ENCODE results near the gene NOD2. TPM values are rescaled to one million over a fixed set of nuclear protein-coding genes. Genes with fewer than 3 reads are reported as not detected.

The NOD2 gene
- total RNA-seq, 1 donor from 2014 or later = 0.51 TPM

DNA sequence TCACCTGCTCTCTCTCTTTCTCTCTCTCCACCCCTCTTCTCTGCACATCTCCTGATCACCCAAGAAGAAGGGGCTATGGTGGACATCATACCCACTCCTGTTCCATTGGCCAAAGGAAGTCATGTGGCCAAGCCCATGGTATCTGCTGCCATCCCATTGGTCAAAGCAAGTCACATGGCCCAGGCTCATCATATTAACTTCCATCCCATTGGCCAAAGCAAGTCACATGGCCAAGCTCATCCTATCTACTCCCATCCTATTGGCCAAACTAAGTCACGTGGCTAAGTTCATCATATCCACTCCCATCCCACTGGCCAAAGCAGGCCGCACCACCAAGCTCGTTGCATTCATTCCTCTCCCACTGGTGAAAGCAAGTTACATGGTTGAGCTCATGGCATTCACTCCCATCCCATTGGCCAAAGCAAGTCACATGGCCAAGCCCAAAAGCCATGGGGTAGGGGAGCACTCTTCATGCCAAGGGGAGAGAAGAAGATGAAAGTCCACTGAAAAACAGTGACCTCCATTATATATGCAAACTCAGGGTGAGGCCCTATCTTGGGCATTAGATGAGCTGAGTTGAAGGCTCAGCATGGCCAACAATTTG is 41.5 kb upstream of the NOD2 start:
- H3K9me3 Mint-ChIP-seq = peaks cover 2% of the 10 kb centered on the region
- TF ChIP-seq, protein P1, sequence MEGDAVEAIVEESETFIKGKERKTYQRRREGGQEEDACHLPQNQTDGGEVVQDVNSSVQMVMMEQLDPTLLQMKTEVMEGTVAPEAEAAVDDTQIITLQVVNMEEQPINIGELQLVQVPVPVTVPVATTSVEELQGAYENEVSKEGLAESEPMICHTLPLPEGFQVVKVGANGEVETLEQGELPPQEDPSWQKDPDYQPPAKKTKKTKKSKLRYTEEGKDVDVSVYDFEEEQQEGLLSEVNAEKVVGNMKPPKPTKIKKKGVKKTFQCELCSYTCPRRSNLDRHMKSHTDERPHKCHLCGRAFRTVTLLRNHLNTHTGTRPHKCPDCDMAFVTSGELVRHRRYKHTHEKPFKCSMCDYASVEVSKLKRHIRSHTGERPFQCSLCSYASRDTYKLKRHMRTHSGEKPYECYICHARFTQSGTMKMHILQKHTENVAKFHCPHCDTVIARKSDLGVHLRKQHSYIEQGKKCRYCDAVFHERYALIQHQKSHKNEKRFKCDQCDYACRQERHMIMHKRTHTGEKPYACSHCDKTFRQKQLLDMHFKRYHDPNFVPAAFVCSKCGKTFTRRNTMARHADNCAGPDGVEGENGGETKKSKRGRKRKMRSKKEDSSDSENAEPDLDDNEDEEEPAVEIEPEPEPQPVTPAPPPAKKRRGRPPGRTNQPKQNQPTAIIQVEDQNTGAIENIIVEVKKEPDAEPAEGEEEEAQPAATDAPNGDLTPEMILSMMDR (conservative IDR thresholded peaks at IDR 0.05) = no peak
- peaks cover 18% of the 10 kb centered on the region for H3K36me3 Mint-ChIP-seq (ENCODE audit: low read depth)
- H3K27ac Mint-ChIP-seq (ENCODE audit: unreplicated experiment) = no peak overlapping the region
- DNase-seq (ENCODE audit: low read depth, low spot score) = no peak
- H3K4me1 Mint-ChIP-seq = peaks cover 8% of the 10 kb centered on the region
- H3K4me3 Mint-ChIP-seq = no peak overlapping the region
- no peaks in the 10 kb centered on the region for H3K27me3 Mint-ChIP-seq (ENCODE audit: low read depth)

DNA sequence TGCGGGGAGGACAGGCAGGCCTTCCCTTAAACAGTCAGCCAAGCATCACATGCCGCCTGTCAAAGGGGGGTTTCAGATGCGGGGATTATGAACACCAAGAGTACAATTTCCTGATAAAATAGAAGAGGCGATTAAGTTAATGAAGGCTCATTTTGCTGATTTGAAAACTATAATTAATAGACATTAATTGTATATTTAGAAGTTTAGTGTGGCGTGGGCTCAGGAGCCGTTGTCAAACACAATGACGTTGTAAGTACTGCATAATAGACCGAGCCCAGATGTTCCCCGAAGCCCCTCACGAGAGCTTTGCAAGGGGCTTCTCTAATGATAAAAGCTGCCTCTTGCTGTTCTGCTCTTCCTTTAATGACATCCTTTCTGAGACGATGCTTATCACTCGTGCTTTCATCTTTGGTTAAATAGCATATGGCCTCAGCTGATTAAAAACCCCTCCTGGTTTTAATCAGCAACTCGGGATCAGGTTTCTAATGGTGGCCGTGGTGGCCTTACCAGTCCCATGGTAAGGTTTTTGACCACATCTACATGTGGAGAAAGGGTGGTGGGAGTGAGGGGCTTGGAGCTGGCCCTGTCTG is 40.5 kb upstream of the NOD2 start:
- Mint-ChIP-seq H3K4me1 (peaks cover 12% of the 10 kb centered on the region), H3K4me3 (peak overlapping the region; percentile 15), H3K9me3 (peaks cover 2% of the 10 kb centered on the region), H3K27ac (ENCODE audit: unreplicated experiment) (no peak overlapping the region), H3K36me3 (ENCODE audit: low read depth) (peaks cover 15% of the 10 kb centered on the region), H3K27me3 (ENCODE audit: low read depth) (peaks cover 2% of the 10 kb centered on the region)
- TF ChIP-seq, protein P1 (conservative IDR thresholded peaks at IDR 0.05) = no peak
- DNase-seq (ENCODE audit: low read depth, low spot score) = no peak

DNA sequence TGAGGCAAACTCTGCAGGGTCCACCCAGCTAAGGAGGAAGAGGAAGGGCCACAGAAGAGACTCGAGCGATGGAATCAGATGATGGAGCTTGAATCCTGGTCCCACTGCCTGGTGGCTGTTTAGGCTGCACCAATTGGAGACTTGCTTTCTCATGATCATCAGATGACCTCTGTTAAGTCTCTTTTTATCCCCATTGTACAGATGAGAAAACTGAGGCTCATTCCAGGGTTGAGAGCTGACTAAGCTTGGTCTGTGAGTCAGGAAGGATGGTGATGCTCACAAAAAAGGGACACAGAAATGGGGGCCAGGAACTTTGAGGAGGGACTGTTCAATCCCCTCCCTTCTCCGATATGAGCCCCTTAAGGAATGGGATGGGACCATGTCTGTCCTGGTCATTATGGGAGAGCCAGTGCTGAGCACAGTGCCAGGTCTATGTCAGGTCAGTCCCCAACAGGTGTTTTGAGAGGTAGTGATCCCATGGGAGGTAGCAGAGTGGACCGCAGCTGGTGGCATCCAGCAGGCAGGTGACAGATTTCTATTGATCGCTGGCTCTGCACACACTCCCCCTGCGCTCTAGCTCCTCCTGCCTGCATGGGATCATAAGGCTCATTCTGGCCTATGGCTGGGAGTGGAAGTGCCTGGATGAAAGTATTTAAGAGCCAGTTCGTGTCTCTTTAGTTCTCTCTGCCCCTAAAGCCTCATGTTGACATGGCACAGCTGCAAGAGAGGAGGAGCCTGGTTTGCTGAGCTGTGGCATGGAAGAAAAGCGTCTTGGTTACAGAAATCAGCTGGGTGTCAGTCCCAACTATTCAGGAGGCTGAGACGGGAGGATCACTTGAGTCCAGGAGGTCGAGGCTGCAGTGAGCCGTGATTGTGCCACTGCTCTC is 39.5 kb upstream of the NOD2 start:
- Mint-ChIP-seq H3K27me3 (ENCODE audit: low read depth) (peaks cover 2% of the 10 kb centered on the region), H3K27ac (ENCODE audit: unreplicated experiment) (no peak overlapping the region), H3K36me3 (ENCODE audit: low read depth) (peaks cover 7% of the 10 kb centered on the region), H3K4me3 (no peak overlapping the region), H3K9me3 (peaks cover 2% of the 10 kb centered on the region), H3K4me1 (peaks cover 12% of the 10 kb centered on the region)
- TF ChIP-seq, protein P1 (conservative IDR thresholded peaks at IDR 0.05) = no peak
- no peak for DNase-seq (ENCODE audit: low read depth, low spot score)

- Mint-ChIP-seq H3K4me1 (peaks cover 7% of the 10 kb centered on the region), H3K9me3 (peaks cover 2% of the 10 kb centered on the region), H3K36me3 (ENCODE audit: low read depth) (peaks cover 5% of the 10 kb centered on the region), H3K27ac (ENCODE audit: unreplicated experiment) (no peak overlapping the region), H3K4me3 (no peak overlapping the region), H3K27me3 (ENCODE audit: low read depth) (peaks cover 2% of the 10 kb centered on the region)
- TF ChIP-seq, protein P1 (conservative IDR thresholded peaks at IDR 0.05) = no peak
- no peak for DNase-seq (ENCODE audit: low read depth, low spot score)
Measured at GRCh38 chr16:50655558-50656055, 37.8 kb upstream of the NOD2 start.

DNA sequence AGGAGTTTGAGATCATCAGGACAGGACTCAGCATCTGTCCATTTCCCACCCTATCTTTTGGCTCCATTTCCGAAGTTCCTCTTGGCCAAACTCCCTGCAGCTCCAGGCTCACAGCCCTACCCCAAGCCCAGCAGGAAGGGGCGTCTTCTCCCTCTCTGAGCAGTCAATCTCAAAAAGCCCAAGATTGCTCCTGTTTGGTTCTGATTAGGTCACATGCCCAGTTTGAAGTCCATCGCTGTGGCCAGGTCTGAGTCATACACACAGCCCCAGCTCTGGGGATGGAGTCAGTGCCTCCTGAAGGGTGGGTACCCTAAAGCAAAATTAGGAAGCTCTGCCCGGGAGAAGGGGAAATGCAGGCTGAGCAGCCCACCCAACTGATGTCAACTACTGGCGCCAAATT is 36.2 kb upstream of the NOD2 start:
- peaks cover 7% of the 10 kb centered on the region for H3K4me1 Mint-ChIP-seq
- H3K4me3 Mint-ChIP-seq = no peak overlapping the region
- no peaks in the 10 kb centered on the region for H3K36me3 Mint-ChIP-seq (ENCODE audit: low read depth)
- TF ChIP-seq, protein P1 (conservative IDR thresholded peaks at IDR 0.05) = no peak
- H3K27ac Mint-ChIP-seq (ENCODE audit: unreplicated experiment) = peak overlapping the region; percentile 83
- no peak for DNase-seq (ENCODE audit: low read depth, low spot score)
- H3K9me3 Mint-ChIP-seq = no peaks in the 10 kb centered on the region
- peaks cover 2% of the 10 kb centered on the region for H3K27me3 Mint-ChIP-seq (ENCODE audit: low read depth)
